GM21529 (cell line): ENCODE results near the gene IFT80.
"Not testable (repeated sequence)": the region's sequence is repeated elsewhere in the genome, so short reads cannot be mapped to it uniquely, and the experiment has no call there.

ENCODE experiments used
- ATAC-seq: cut with Tn5 transposase; IDR thresholded peaks from one replicate; pipeline ENCODE4 v1.9.1; 2021; ENCODE audit not compliant: unreplicated experiment

Gene IFT80

GRCh38 chr3:160369784-160370183 lies 29.2 kb downstream of the IFT80 start:
- ATAC-seq: no peak

GRCh38 chr3:160368804-160369203 lies 30.2 kb downstream of the IFT80 start:
- peak; percentile 73 for ATAC-seq

- no peak for ATAC-seq
Observed at GRCh38 chr3:160365869-160366522, 33.0 kb downstream of the IFT80 start.

- ATAC-seq: not testable (repeated sequence)
Observed at GRCh38 chr3:160362896-160363295, 36.1 kb downstream of the IFT80 start.

GRCh38 chr3:160355826-160356225 lies 43.2 kb downstream of the IFT80 start:
- ATAC-seq: no peak

- ATAC-seq: no peak
Observed at GRCh38 chr3:160346511-160346910, 52.5 kb downstream of the IFT80 start.

- ATAC-seq: no peak
Observed at GRCh38 chr3:160343132-160343531, 55.9 kb downstream of the IFT80 start.

GRCh38 chr3:160340351-160340750 lies 58.7 kb downstream of the IFT80 start:
- ATAC-seq: no peak

- no peak for ATAC-seq
Observed at GRCh38 chr3:160331127-160331937, 67.7 kb downstream of the IFT80 start.

- no peak for ATAC-seq
Observed at GRCh38 chr3:160330690-160331089, 68.3 kb downstream of the IFT80 start.

GRCh38 chr3:160330109-160330508 lies 68.9 kb downstream of the IFT80 start:
- ATAC-seq: no peak

- not testable (repeated sequence) for ATAC-seq
Observed at GRCh38 chr3:160326286-160326685, 72.7 kb downstream of the IFT80 start.

- ATAC-seq: not testable (repeated sequence)
Observed at GRCh38 chr3:160321821-160322220, 77.2 kb downstream of the IFT80 start.

GRCh38 chr3:160319322-160319721 lies 79.7 kb downstream of the IFT80 start:
- no peak for ATAC-seq

GRCh38 chr3:160314995-160315394 lies 84.0 kb downstream of the IFT80 start:
- ATAC-seq: no peak

- no peak for ATAC-seq
Observed at GRCh38 chr3:160312014-160312624, 86.9 kb downstream of the IFT80 start.

GRCh38 chr3:160302806-160303205 lies 96.2 kb downstream of the IFT80 start:
- ATAC-seq: no peak

- no peak for ATAC-seq
Observed at GRCh38 chr3:160296591-160296990, 102.4 kb downstream of the IFT80 start.

GRCh38 chr3:160291909-160292299 lies 107.1 kb downstream of the IFT80 start:
- no peak for ATAC-seq

GRCh38 chr3:160291290-160291908 lies 107.6 kb downstream of the IFT80 start:
- ATAC-seq: no peak

GRCh38 chr3:160287666-160288065 lies 111.4 kb downstream of the IFT80 start:
- no peak for ATAC-seq

- ATAC-seq: no peak
Observed at GRCh38 chr3:160286231-160286630, 112.8 kb downstream of the IFT80 start.
